GM12875 (cell line): ENCODE measurements around the gene S100A12.

ENCODE experiments used
- H3K4me3 ChIP-seq: one replicate; pipeline ENCODE4 v1.5.1; 2011; ENCODE audit warnings: low read depth, low read length, control low read depth
- CTCF ChIP-seq: IDR thresholded peaks from 2 replicates; pipeline ENCODE4 v1.5.1; 2011; ENCODE audit warnings: low read depth, mild to moderate bottlenecking, control low read depth, inconsistent platforms, low read length, moderate library complexity, borderline replicate concordance; ENCODE audit not compliant: insufficient read depth

Gene S100A12

GRCh38 chr1:153346077-153346723 is 29.2 kb downstream of the S100A12 start:
- peak overlapping the region; percentile 3 for H3K4me3 ChIP-seq
- no peak for TF ChIP-seq CTCF

- peak overlapping the region; percentile 34 for H3K4me3 ChIP-seq
- no peak for TF ChIP-seq CTCF
These were observed 30.0 kb downstream of the S100A12 start for GRCh38 chr1:153345187-153346076.

DNA sequence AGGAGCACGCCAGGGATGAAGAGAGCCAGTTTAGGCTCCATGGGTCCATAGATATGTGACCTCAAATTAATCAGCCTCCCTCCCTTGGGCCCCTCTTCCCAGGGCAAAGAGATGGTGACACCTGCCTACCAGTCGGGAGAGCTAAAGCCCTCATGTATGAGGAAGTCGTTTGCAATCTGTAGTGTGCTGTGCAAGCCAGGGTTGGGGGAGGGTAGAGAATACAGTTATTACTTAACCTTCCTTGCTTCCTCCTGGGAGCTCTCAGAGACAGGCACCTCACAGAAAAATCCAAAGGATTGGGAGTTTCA is 30.7 kb downstream of the S100A12 start:
- no peak overlapping the region for H3K4me3 ChIP-seq
- TF ChIP-seq CTCF = no peak

GRCh38 chr1:153343811-153344717 is 31.4 kb downstream of the S100A12 start:
- no peak for TF ChIP-seq CTCF
- peak overlapping the region; percentile 56 for H3K4me3 ChIP-seq

DNA sequence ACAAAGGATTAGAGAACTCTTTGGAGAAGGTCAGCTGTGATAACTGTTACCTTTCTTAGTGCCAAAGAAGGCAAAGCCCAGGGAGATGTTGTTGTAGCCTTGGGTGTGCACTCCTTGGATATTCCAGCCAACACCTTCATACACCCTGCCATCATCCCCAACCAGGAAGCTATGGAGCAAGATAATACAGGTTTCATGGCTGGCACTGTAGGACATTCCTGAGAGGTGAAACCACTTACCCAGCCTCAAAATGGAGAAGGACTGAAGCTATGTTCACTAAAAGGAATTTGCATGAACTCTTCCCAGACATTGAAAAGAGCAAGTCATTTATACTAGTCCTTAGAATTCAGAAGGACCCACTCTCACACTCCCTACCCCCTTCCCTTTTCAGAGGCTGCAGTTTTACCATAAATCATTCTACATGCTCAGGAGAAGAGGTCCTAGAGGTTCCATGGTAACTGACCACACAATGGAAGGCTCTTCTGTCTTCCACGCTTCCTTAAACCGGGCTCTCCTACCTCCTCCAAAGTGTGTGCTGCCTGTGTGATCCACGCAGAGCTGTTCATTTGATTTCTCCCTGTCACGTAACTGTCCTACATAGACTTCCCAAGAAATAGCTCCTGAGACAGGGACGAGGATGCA is 32.3 kb downstream of the S100A12 start:
- TF ChIP-seq CTCF = no peak
- H3K4me3 ChIP-seq = peak overlapping the region; percentile 56

- TF ChIP-seq CTCF = no peak
- H3K4me3 ChIP-seq = peak overlapping the region; percentile 56
These were observed 33.2 kb downstream of the S100A12 start for GRCh38 chr1:153342178-153342577.
